ENCODE data around the gene TACC2. TPM values are rescaled to one million over a fixed set of nuclear protein-coding genes. Genes with fewer than 3 reads are reported as not detected.

TACC2 gene
- total RNA-seq, 4 donors from 2014 or later = 105 to 334 (median 235) TPM

DNA sequence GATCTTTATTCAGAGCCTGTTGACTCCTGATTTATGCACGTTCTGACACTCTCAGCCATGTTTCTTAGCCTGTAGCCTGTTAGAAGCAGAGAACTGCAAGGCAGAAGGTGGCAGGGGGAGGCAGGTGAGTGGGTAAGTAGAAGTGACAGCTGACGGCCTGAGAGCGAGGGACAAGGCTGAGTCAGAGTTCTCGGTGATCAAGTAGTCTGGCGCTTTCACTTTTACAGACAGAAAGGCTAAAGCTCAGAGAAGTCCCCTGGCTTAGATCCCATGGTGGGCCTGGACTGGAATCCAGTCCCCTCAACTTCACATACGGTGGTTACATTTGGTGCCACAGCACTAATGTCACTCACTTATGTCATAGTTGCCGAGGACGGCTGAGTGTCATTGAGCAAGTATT lies 139.0 kb downstream of the TACC2 start:
- intact Hi-C loops (cut with DNase I; ENCODE audit: low total_unique reads) (no loop called here), in situ Hi-C loops (cut with MboI; ENCODE audit: low sequenced_read_pairs in 4 of 4) (no loop called here)
- H3K36me3 ChIP-seq = no peaks in the 10 kb centered on the region
- peak overlapping the region; percentile 84 to 96 (median 89) for H3K27ac ChIP-seq
- peaks cover 44 to 53% of the 10 kb centered on the region in 2 donors for H3K4me1 ChIP-seq
- no peaks in the 10 kb centered on the region for H3K9me3 ChIP-seq
- H3K27me3 ChIP-seq = no peaks in the 10 kb centered on the region
- peak; percentile 76 to 89 for DNase-seq
- TF ChIP-seq POLR2A (IDR thresholded peaks at IDR 0.05) = peak in 1 of 2 donors; percentile 46
- TF ChIP-seq, protein P1, sequence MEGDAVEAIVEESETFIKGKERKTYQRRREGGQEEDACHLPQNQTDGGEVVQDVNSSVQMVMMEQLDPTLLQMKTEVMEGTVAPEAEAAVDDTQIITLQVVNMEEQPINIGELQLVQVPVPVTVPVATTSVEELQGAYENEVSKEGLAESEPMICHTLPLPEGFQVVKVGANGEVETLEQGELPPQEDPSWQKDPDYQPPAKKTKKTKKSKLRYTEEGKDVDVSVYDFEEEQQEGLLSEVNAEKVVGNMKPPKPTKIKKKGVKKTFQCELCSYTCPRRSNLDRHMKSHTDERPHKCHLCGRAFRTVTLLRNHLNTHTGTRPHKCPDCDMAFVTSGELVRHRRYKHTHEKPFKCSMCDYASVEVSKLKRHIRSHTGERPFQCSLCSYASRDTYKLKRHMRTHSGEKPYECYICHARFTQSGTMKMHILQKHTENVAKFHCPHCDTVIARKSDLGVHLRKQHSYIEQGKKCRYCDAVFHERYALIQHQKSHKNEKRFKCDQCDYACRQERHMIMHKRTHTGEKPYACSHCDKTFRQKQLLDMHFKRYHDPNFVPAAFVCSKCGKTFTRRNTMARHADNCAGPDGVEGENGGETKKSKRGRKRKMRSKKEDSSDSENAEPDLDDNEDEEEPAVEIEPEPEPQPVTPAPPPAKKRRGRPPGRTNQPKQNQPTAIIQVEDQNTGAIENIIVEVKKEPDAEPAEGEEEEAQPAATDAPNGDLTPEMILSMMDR (IDR thresholded peaks at IDR 0.05 in 4 of 5, conservative IDR thresholded peaks at IDR 0.05 in 1 of 5) = no peak
- ATAC-seq = peak; percentile 81 to 89
- H3K4me3 ChIP-seq = peak overlapping the region; percentile 26 to 44 (median 40)

- intact Hi-C loops (cut with DNase I; ENCODE audit: low total_unique reads) = no loop called here
- Histone ChIP-seq H3K4me3 (peak overlapping the region; percentile 26 to 44 (median 40)), H3K36me3 (peaks cover 0 to 4% of the 10 kb centered on the region in 2 donors), H3K9me3 (no peaks in the 10 kb centered on the region), H3K4me1 (peaks cover 44 to 53% of the 10 kb centered on the region in 2 donors), H3K27ac (peak overlapping the region; percentile 84 to 96 (median 89)), H3K27me3 (no peaks in the 10 kb centered on the region)
- in situ Hi-C loops (cut with MboI; ENCODE audit: low sequenced_read_pairs in 4 of 4) = no loop called here
- DNase-seq (peak in 1 of 2 donors; percentile 60), ATAC-seq (peak; percentile 18 to 31)
- no peak for TF ChIP-seq POLR2A (IDR thresholded peaks at IDR 0.05)
- TF ChIP-seq, protein P1 (IDR thresholded peaks at IDR 0.05 in 4 of 5, conservative IDR thresholded peaks at IDR 0.05 in 1 of 5) = peak in 2 of 5 experiments; percentile 14 to 28
Measured at GRCh38 chr10:122128357-122128756, 139.4 kb downstream of the TACC2 start.

DNA sequence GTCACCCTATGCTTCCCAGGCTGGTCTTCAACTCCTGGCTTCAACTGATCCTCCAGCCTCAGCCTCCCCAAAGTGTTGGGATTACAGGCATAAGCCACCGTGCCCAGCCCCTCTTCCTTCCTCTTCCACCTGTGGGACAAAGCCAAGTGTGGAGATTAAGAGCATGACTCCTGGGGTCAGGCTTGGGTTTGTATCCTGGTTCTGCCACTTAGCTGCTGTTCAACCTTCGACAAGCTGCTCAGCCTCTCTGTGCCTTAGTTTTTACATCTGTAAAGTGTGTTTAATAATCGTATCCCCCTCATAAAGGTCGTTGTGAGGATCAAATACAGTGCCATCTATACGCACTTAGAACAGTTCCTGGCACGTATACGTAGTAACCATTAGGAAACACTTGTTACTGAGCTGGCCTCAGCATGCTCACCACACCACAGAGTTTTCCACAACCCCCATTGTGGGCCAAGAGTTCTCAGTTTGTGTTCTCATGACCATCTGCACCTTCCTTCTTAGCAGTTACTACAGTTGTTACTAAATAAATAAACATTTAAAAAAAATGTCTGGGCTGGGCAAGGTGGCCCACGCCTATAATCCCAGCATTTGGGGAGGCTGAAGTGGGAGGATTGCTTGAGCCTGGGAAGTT lies 141.6 kb downstream of the TACC2 start:
- peak overlapping the region; percentile 84 to 96 (median 89) for H3K27ac ChIP-seq
- H3K4me3 ChIP-seq = no peak overlapping the region
- no peak for DNase-seq
- ATAC-seq = peak in 1 of 2 donors; percentile 7
- H3K9me3 ChIP-seq = no peaks in the 10 kb centered on the region
- H3K4me1 ChIP-seq = peaks cover 44 to 53% of the 10 kb centered on the region in 2 donors
- intact Hi-C loops (cut with DNase I; ENCODE audit: low total_unique reads) = no loop called here
- in situ Hi-C loops (cut with MboI; ENCODE audit: low sequenced_read_pairs in 4 of 4) = no loop called here
- H3K36me3 ChIP-seq = peaks cover 0 to 24% of the 10 kb centered on the region in 2 donors
- TF ChIP-seq, protein P1 (IDR thresholded peaks at IDR 0.05 in 4 of 5, conservative IDR thresholded peaks at IDR 0.05 in 1 of 5) = no peak
- TF ChIP-seq POLR2A (IDR thresholded peaks at IDR 0.05) = no peak
- H3K27me3 ChIP-seq = no peaks in the 10 kb centered on the region

- DNase-seq = peak in 1 of 2 donors; percentile 55
- TF ChIP-seq, protein P1 (IDR thresholded peaks at IDR 0.05 in 4 of 5, conservative IDR thresholded peaks at IDR 0.05 in 1 of 5) = no peak
- TF ChIP-seq POLR2A (IDR thresholded peaks at IDR 0.05) = no peak
- peaks cover 34 to 37% of the 10 kb centered on the region in 2 donors for H3K4me1 ChIP-seq
- no peaks in the 10 kb centered on the region for H3K9me3 ChIP-seq
- no peak overlapping the region for H3K4me3 ChIP-seq
- in situ Hi-C loops (cut with MboI; ENCODE audit: low sequenced_read_pairs in 4 of 4) = no loop called here
- intact Hi-C loops (cut with DNase I; ENCODE audit: low total_unique reads) = no loop called here
- peaks cover 0 to 35% of the 10 kb centered on the region in 2 donors for H3K36me3 ChIP-seq
- no peaks in the 10 kb centered on the region for H3K27me3 ChIP-seq
- ATAC-seq = no peak
- peak overlapping the region; percentile 84 to 96 (median 89) for H3K27ac ChIP-seq
Measured at GRCh38 chr10:122132331-122132755, 143.4 kb downstream of the TACC2 start.

All from gastrocnemius medialis (tissue), 4 donors.